Activated gamma-delta T cell (primary cell): Measurements from ENCODE around the gene ANO7.

Source experiments
- DNase-seq: peaks from one replicate; lab custom pipeline; 2025; lab: John Stamatoyannopoulos, UW

Gene ANO7

GRCh38 chr2:241273210-241274020 is 84.9 kb downstream of the ANO7 start:
- no peak for DNase-seq

DNA sequence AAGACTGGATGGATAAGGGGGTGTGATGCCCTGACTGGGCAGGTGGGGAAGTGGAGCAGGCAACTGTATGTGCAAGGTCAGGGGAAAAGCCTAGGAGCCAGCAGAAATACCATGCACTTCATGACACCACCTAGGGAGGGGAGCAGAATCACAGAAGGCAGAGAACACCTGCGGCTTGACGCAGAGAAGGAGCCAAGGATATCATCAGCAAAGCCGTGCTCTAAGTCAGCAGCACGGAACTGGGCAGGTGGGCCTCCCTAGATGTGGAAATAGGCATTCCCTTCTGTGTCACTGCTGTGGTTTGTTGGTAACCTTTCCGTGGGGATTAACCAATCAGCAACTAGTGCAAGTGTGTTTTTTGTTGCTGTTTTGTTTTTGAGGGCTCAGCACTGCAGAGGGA is 85.7 kb downstream of the ANO7 start:
- DNase-seq: no peak
